IMR-90 (cell line): ENCODE results near the gene AWAT2. TPM values are rescaled to one million over a fixed set of nuclear protein-coding genes. Genes with fewer than 3 reads are reported as not detected.

ENCODE experiments used
- ATAC-seq: fragments of 200-7000 bp; cut with Tn5 transposase; 2 replicates; pipeline ENCODE4 v1.9.1; 2020; ENCODE audit warnings: low read depth, mild to moderate bottlenecking, moderate library complexity
- BruUV-seq: library from RNA; stranded (reverse); fragments of 400-500 nt; replicated peaks from 2 replicates; lab custom pipeline; 2021; lab: Mats Ljungman, UMichigan
- CTCF ChIA-PET: fragments of 300-600 bp; formaldehyde crosslinking; extraction: SDS; loops from one replicate; lab custom pipeline; 2021; ENCODE audit warnings: antibody characterized with exemption; lab: Yijun Ruan, JAX
- POLR2A ChIA-PET: fragments of 300-600 bp; sonication (Branson Sonifier 250); formaldehyde crosslinking; loops from one replicate; lab custom pipeline; 2022; ENCODE audit warnings: antibody characterized with exemption; ENCODE audit not compliant: unreplicated experiment; lab: Charles Lee
- DNase-seq: peaks from one replicate; pipeline ENCODE4 v3.0.0; 2013
- H2AFZ ChIP-seq: replicated peaks from 2 replicates; pipeline ENCODE3; 2013; ENCODE audit warnings: low read length, mild to moderate bottlenecking; ENCODE audit not compliant: poor library complexity
- H2AK5ac ChIP-seq: 2 replicates; pipeline ENCODE4 v1.6.1; 2013; ENCODE audit warnings: low read depth, low read length, inconsistent platforms
- H2AK9ac ChIP-seq: replicated peaks from 2 replicates; pipeline ENCODE3; 2013; ENCODE audit warnings: mild to moderate bottlenecking, low read depth, low read length, moderate library complexity; ENCODE audit not compliant: poor library complexity
- H2BK120ac ChIP-seq: 2 replicates; pipeline ENCODE4 v1.6.1; 2013; ENCODE audit warnings: low read depth, low read length, inconsistent platforms
- H2BK15ac ChIP-seq: 3 replicates; pipeline ENCODE4 v1.6.1; 2013; ENCODE audit warnings: low read depth, low read length, inconsistent platforms
- H2BK20ac ChIP-seq: 2 replicates; pipeline ENCODE4 v1.6.1; 2013; ENCODE audit warnings: low read depth, mild to moderate bottlenecking, inconsistent platforms, low read length, moderate library complexity
- H2BK5ac ChIP-seq: 2 replicates; pipeline ENCODE4 v1.6.1; 2013; ENCODE audit warnings: mild to moderate bottlenecking, low read depth, low read length, inconsistent platforms; ENCODE audit not compliant: poor library complexity, severe bottlenecking
- H3K14ac ChIP-seq: replicated peaks from 2 replicates; pipeline ENCODE4 v1.6.1; 2013; ENCODE audit warnings: low read depth, low read length, inconsistent platforms
- H3K18ac ChIP-seq: 2 replicates; pipeline ENCODE4 v1.6.1; 2013; ENCODE audit warnings: low read depth, low read length, control low read depth
- H3K23ac ChIP-seq: 2 replicates; pipeline ENCODE4 v1.6.1; 2013; ENCODE audit warnings: low read depth, low read length, inconsistent platforms
- H3K27ac ChIP-seq: 2 replicates; pipeline ENCODE4 v1.5.1; 2013; ENCODE audit warnings: mild to moderate bottlenecking, control low read depth, low read length; ENCODE audit not compliant: insufficient read depth
- H3K27me3 ChIP-seq: 2 replicates; pipeline ENCODE4 v1.6.1; 2013; ENCODE audit warnings: low read length; ENCODE audit not compliant: control insufficient read depth, insufficient read depth
- H3K36me3 ChIP-seq: 2 replicates; pipeline ENCODE4 v1.6.1; 2013; ENCODE audit warnings: low read length, mixed read lengths; ENCODE audit not compliant: control insufficient read depth, insufficient read depth
- H3K4ac ChIP-seq: 2 replicates; pipeline ENCODE4 v1.6.1; 2013; ENCODE audit warnings: low read depth, low read length, inconsistent platforms
- H3K4me1 ChIP-seq: 2 replicates; pipeline ENCODE4 v1.6.1; 2013; ENCODE audit warnings: low read length, mixed read lengths; ENCODE audit not compliant: control insufficient read depth, insufficient read depth
- H3K4me2 ChIP-seq: 2 replicates; pipeline ENCODE4 v1.6.1; 2013; ENCODE audit warnings: low read depth, mild to moderate bottlenecking, control low read depth, low read length, moderate library complexity
- H3K4me3 ChIP-seq: 2 replicates; pipeline ENCODE4 v1.5.1; 2013; ENCODE audit warnings: low read depth, mild to moderate bottlenecking, control low read depth, low read length, moderate library complexity; ENCODE audit not compliant: insufficient read depth
- H3K56ac ChIP-seq: 2 replicates; pipeline ENCODE4 v1.6.1; 2013; ENCODE audit warnings: low read length, inconsistent platforms; ENCODE audit not compliant: insufficient read depth; ENCODE audit errors: extremely low read depth
- H3K79me1 ChIP-seq, 2 experiments: 2 replicates each; pipeline ENCODE4 v1.6.1; 2013; ENCODE audit warnings: low read length in 2 of 2, inconsistent platforms in 1 of 2, low read depth in 1 of 2
- H3K9ac ChIP-seq: 2 replicates; pipeline ENCODE4 v1.6.1; 2013; ENCODE audit warnings: low read depth, low read length, control low read depth
- H3K9me1 ChIP-seq: 2 replicates; pipeline ENCODE4 v1.6.1; 2013; ENCODE audit warnings: low read length, inconsistent platforms; ENCODE audit not compliant: insufficient read depth
- H3K9me3 ChIP-seq: 2 replicates; pipeline ENCODE4 v1.6.1; 2013; ENCODE audit warnings: low read length; ENCODE audit not compliant: control insufficient read depth, insufficient read depth
- H4K20me1 ChIP-seq: 2 replicates; pipeline ENCODE4 v1.6.1; 2013; ENCODE audit warnings: low read length, inconsistent platforms; ENCODE audit not compliant: insufficient read depth
- H4K5ac ChIP-seq: 2 replicates; pipeline ENCODE4 v1.6.1; 2013; ENCODE audit warnings: mild to moderate bottlenecking, low read depth, low read length, control low read depth
- H4K8ac ChIP-seq, 2 experiments: 2 replicates each; pipeline ENCODE4 v1.6.1; 2013; ENCODE audit warnings: low read depth in 2 of 2, low read length in 2 of 2, control low read depth in 1 of 2, inconsistent platforms in 1 of 2
- H4K91ac ChIP-seq: 2 replicates; pipeline ENCODE4 v1.6.1; 2013; ENCODE audit warnings: low read depth, low read length, inconsistent platforms; ENCODE audit not compliant: insufficient read depth
- CTCF ChIP-seq: conservative IDR thresholded peaks from 2 replicates; pipeline ENCODE4 v1.5.1; 2012; ENCODE audit warnings: mild to moderate bottlenecking, low read depth, low read length, improper control_type of control experiment
- ELK1 ChIP-seq: fragments of 150-350 bp; IDR thresholded peaks from 2 replicates; pipeline ENCODE4 v1.6.1; 2016; ENCODE audit warnings: low read depth, mild to moderate bottlenecking, low read length, moderate library complexity, borderline replicate concordance
- FOS ChIP-seq: fragments of 150-350 bp; IDR thresholded peaks from 2 replicates; pipeline ENCODE4 v1.6.1; 2016; ENCODE audit warnings: low read depth, low read length
- MXI1 ChIP-seq: IDR thresholded peaks from 2 replicates; pipeline ENCODE4 v1.6.1; 2012; ENCODE audit warnings: low read depth, mild to moderate bottlenecking, low read length, moderate library complexity, borderline replicate concordance
- RAD21 ChIP-seq: IDR thresholded peaks from 2 replicates; pipeline ENCODE4 v1.6.1; 2012; ENCODE audit warnings: low read length, improper control_type of control experiment
- WGBS, 2 experiments: methylation state at CpG; one replicate each; pipeline versions ENCODE4 v1.1.5 to v1.1.7; 2013; ENCODE audit warnings: missing lambda C conversion rate in 2 of 2; ENCODE audit not compliant: insufficient read length in 1 of 2; ENCODE audit errors: extremely low coverage in 2 of 2; 5-methylcytosine and 5-hydroxymethylcytosine counted together
- dilution Hi-C: fragments of 300-500 bp; cut with HindIII; formaldehyde crosslinking; loops from one replicate; pipeline ENCODE4 v1.14.3; 2018; ENCODE audit warnings: low sequenced_read_pairs; ENCODE audit not compliant: unreplicated experiment
- in situ Hi-C: fragments of 300-500 bp; cut with MboI; formaldehyde crosslinking; loops from 3 replicates; pipeline ENCODE4 v1.14.3; 2019; ENCODE audit warnings: low sequenced_read_pairs, inconsistent platforms, mixed read lengths
- intact Hi-C: fragments of 100-400 bp; cut with micrococcal nuclease; formaldehyde crosslinking; loops from 2 replicates; pipeline ENCODE4 v1.10.0; 2022
- polyA plus RNA-seq, 3 experiments: library from polyadenylated mRNA; depleted of rRNA; stranded (reverse); fragments of >200 nt; gene quantifications; 2 replicates each; pipeline ENCODE4 v1.2.3, GENCODE V29; 2012; ENCODE audit warnings: low replicate concordance in 1 of 3
- total RNA-seq: library from RNA; depleted of rRNA; stranded (reverse); fragments of >200 nt; gene quantifications from 2 replicates; pipeline ENCODE4 v1.2.3, GENCODE V29; 2012

AWAT2 gene
- total and polyA plus RNA-seq, 2 of the 4 experiments (the other 2 are of a cell fraction), result under 0.01 TPM; not detected in 1

GRCh38 chrX:70096052-70096451 is 46.3 kb upstream of the AWAT2 start:
- POLR2A ChIA-PET, result no interaction called here

More at GRCh38 chrX:70096052-70096451, 46.3 kb upstream of the AWAT2 start:
- H3K9me3 ChIP-seq, result no peaks in the 10 kb centered on the region
- in situ Hi-C loops (loop anchor here (10.0 kb wide), 1 partner anchor 551 kb away; no protein-coding TSS in a partner anchor), dilution Hi-C loops (no loop called here), intact Hi-C loops (loop anchor here (2.0 to 5.0 kb wide), 4 partner anchors 63 to 1274 kb away; partner anchors contain the start of gene EDA)
- H3K18ac ChIP-seq, result no peak overlapping the region
- H3K56ac ChIP-seq, result no peak overlapping the region
- H3K4me2 ChIP-seq, result no peak overlapping the region
- H3K23ac ChIP-seq, result no peak overlapping the region
- H2AK9ac ChIP-seq, result no peak overlapping the region
- H2BK120ac ChIP-seq, result no peak overlapping the region
- H3K14ac ChIP-seq, result no peak overlapping the region
- no peaks in the 10 kb centered on the region for H3K4me1 ChIP-seq
- DNase-seq (peak; percentile 25), ATAC-seq (no peak)
- no peaks in the 10 kb centered on the region for H3K79me1 ChIP-seq
- H3K27me3 ChIP-seq, result no peaks in the 10 kb centered on the region; the same call in 1 of the 2 replicates
- H4K20me1 ChIP-seq, result no peaks in the 10 kb centered on the region
- H3K27ac ChIP-seq, result no peak overlapping the region
- TF ChIP-seq RAD21, result peak; percentile 45
- TF ChIP-seq ELK1, result no peak
- TF ChIP-seq MXI1, result no peak
- no peak for TF ChIP-seq FOS
- TF ChIP-seq CTCF, result peak; percentile 29
- no peak overlapping the region for H3K9ac ChIP-seq
- no peak overlapping the region for H2AK5ac ChIP-seq
- H4K91ac ChIP-seq, result no peak overlapping the region
- no peaks in the 10 kb centered on the region for H3K36me3 ChIP-seq
- H3K9me1 ChIP-seq, result no peaks in the 10 kb centered on the region
- no peak overlapping the region for H2AFZ ChIP-seq
- H4K5ac ChIP-seq, result no peak overlapping the region
- no peak overlapping the region for H3K4ac ChIP-seq
- CTCF ChIA-PET, result interaction anchor here (0.7 to 1.0 kb wide), 4 partner anchors 14 to 1020 kb away, joined by 3 read pairs; no protein-coding TSS in a partner anchor
- no peak overlapping the region for H2BK15ac ChIP-seq
- no peak overlapping the region for H2BK5ac ChIP-seq
- no TSS peak for BruUV-seq
- H3K4me3 ChIP-seq, result no peak overlapping the region
- 38% methylated on average over 2 of the region's 2 CpGs; no CpG with 5 or more reads in 1 of the 2 experiments for WGBS, 2 experiments
- H2BK20ac ChIP-seq, result no peak overlapping the region
- H4K8ac ChIP-seq, result no peak overlapping the region
